Mesenchymal stem cell (in vitro differentiated cells and primary cell): ENCODE data around the gene BLTP3B.
A peak's percentile ranks its signal among the peaks of the same experiment; 100 is the strongest.

Source experiments
- DNase-seq: peaks from one replicate; pipeline ENCODE4 v3.0.0-alpha.2; 2013
- H2AFZ ChIP-seq: one replicate; pipeline ENCODE4 v1.6.1; 2013; ENCODE audit warnings: low read depth, mild to moderate bottlenecking, control low read depth, inconsistent platforms, low read length, moderate library complexity
- H2AK5ac ChIP-seq: 2 replicates; pipeline ENCODE4 v1.6.1; 2013; ENCODE audit warnings: low read length, moderate library complexity, mild to moderate bottlenecking, inconsistent platforms; ENCODE audit not compliant: severe bottlenecking
- H2BK120ac ChIP-seq: one replicate; pipeline ENCODE4 v1.6.1; 2013; ENCODE audit warnings: low read depth, mild to moderate bottlenecking, inconsistent platforms, low read length, moderate library complexity
- H2BK12ac ChIP-seq, 2 experiments: one replicate each; pipeline ENCODE4 v1.6.1; 2013; ENCODE audit warnings: inconsistent platforms in 2 of 2, low read length in 2 of 2, mild to moderate bottlenecking in 2 of 2, moderate library complexity in 2 of 2, control low read depth in 1 of 2
- H2BK15ac ChIP-seq: one replicate; pipeline ENCODE4 v1.6.1; 2013; ENCODE audit warnings: mild to moderate bottlenecking, low read depth, inconsistent platforms; ENCODE audit not compliant: poor library complexity, severe bottlenecking
- H2BK5ac ChIP-seq: 2 replicates; pipeline ENCODE4 v1.6.1; 2013; ENCODE audit warnings: low read depth, mild to moderate bottlenecking, low read length, control low read depth, inconsistent platforms; ENCODE audit not compliant: poor library complexity, severe bottlenecking
- H3K14ac ChIP-seq, 2 experiments: one replicate each; pipeline ENCODE4 v1.6.1; 2013; ENCODE audit warnings: inconsistent platforms in 2 of 2, low read length in 2 of 2, control low read depth in 1 of 2, mild to moderate bottlenecking in 1 of 2, moderate library complexity in 1 of 2
- H3K18ac ChIP-seq, 2 experiments: one replicate each; pipeline ENCODE4 v1.6.1; 2013; ENCODE audit warnings: inconsistent platforms in 2 of 2, low read length in 2 of 2, control low read depth in 1 of 2, low read depth in 1 of 2, mild to moderate bottlenecking in 1 of 2
- H3K23ac ChIP-seq, 2 experiments: one replicate each; pipeline ENCODE4 v1.6.1; 2013; ENCODE audit warnings: inconsistent platforms in 2 of 2, low read length in 2 of 2, mild to moderate bottlenecking in 2 of 2, moderate library complexity in 2 of 2, control low read depth in 1 of 2
- H3K27ac ChIP-seq: 2 replicates; pipeline ENCODE4 v1.5.1; 2013; ENCODE audit warnings: mild to moderate bottlenecking, moderate library complexity, low read length, control low read depth, inconsistent platforms; ENCODE audit not compliant: poor library complexity, severe bottlenecking
- H3K27me3 ChIP-seq, 2 experiments: 2 replicates each; pipeline versions ENCODE4 v1.6.1 to v1.7.0; 2013; ENCODE audit warnings: low read length in 2 of 2, mild to moderate bottlenecking in 2 of 2, moderate library complexity in 2 of 2, control low read depth in 1 of 2, inconsistent platforms in 1 of 2; ENCODE audit not compliant: control insufficient read depth in 1 of 2, insufficient read depth in 1 of 2
- H3K36me3 ChIP-seq, 2 experiments: 2 replicates each; pipeline versions ENCODE4 v1.6.1 to v1.7.0; 2013; ENCODE audit warnings: low read length in 2 of 2, control low read depth in 1 of 2, inconsistent platforms in 1 of 2, low read depth in 1 of 2, mild to moderate bottlenecking in 1 of 2; ENCODE audit not compliant: insufficient read depth in 2 of 2, control insufficient read depth in 1 of 2
- H3K4ac ChIP-seq, 2 experiments: one replicate each; pipeline ENCODE4 v1.6.1; 2013; ENCODE audit warnings: inconsistent platforms in 2 of 2, low read length in 2 of 2, mild to moderate bottlenecking in 2 of 2, moderate library complexity in 2 of 2, control low read depth in 1 of 2, low read depth in 1 of 2
- H3K4me1 ChIP-seq: 2 replicates; pipeline ENCODE4 v1.6.1; 2013; ENCODE audit warnings: low read depth, low read length, control low read depth; ENCODE audit not compliant: control insufficient read depth, insufficient read depth
- H3K4me2 ChIP-seq: 2 replicates; pipeline ENCODE4 v1.6.1; 2013; ENCODE audit warnings: low read length, mild to moderate bottlenecking, inconsistent platforms; ENCODE audit not compliant: poor library complexity, severe bottlenecking
- H3K4me3 ChIP-seq, 2 experiments: 2 replicates each; pipeline versions ENCODE4 v1.5.1 to v1.7.0; 2013; ENCODE audit warnings: low read length in 2 of 2, mild to moderate bottlenecking in 2 of 2, control low read depth in 1 of 2, low read depth in 1 of 2; ENCODE audit not compliant: insufficient read depth in 1 of 2
- H3K79me1 ChIP-seq: replicated peaks from 2 replicates; pipeline ENCODE4 v1.6.1; 2013; ENCODE audit warnings: mild to moderate bottlenecking, control low read depth, low read length, inconsistent platforms; ENCODE audit not compliant: poor library complexity, severe bottlenecking
- H3K9ac ChIP-seq: 2 replicates; pipeline ENCODE4 v1.7.0; 2013; ENCODE audit warnings: mild to moderate bottlenecking, low read length, moderate library complexity
- H3K9me3 ChIP-seq: 2 replicates; pipeline ENCODE4 v1.7.0; 2013; ENCODE audit warnings: mild to moderate bottlenecking, low read length; ENCODE audit not compliant: control insufficient read depth
- H4K8ac ChIP-seq: one replicate; pipeline ENCODE4 v1.6.1; 2013; ENCODE audit warnings: inconsistent platforms, mild to moderate bottlenecking, low read length, moderate library complexity
- H4K91ac ChIP-seq: one replicate; pipeline ENCODE4 v1.6.1; 2013; ENCODE audit warnings: mild to moderate bottlenecking, low read length, inconsistent platforms
- WGBS: methylation state at CpG from one replicate; pipeline ENCODE4 v1.1.7; 2013; ENCODE audit warnings: mixed read lengths; 5-methylcytosine and 5-hydroxymethylcytosine counted together

The BLTP3B gene

GRCh38 chr12:100138803-100139098, 3.9 kb downstream of the BLTP3B start:
- no peak overlapping the region for H4K91ac ChIP-seq
- H4K8ac ChIP-seq: peak overlapping the region; percentile 49
- no peak overlapping the region for H3K14ac ChIP-seq
- peak overlapping the region; percentile 8 for H3K9ac ChIP-seq
- H2BK12ac ChIP-seq: no peak overlapping the region
- no peaks in the 10 kb centered on the region for H3K9me3 ChIP-seq
- no peaks in the 10 kb centered on the region for H3K36me3 ChIP-seq
- no peaks in the 10 kb centered on the region for H3K27me3 ChIP-seq
- no peak for DNase-seq
- peak overlapping the region in 1 of 2 experiments; percentile 24 for H3K4me3 ChIP-seq
- WGBS: 94% methylated on average over 5 of the region's 5 CpGs
- peak overlapping the region in 1 of 2 experiments; percentile 11 for H3K18ac ChIP-seq
- H2BK120ac ChIP-seq: no peak overlapping the region
- H3K79me1 ChIP-seq: peaks cover 13% of the 10 kb centered on the region
- no peak overlapping the region for H3K4me2 ChIP-seq
- H2BK5ac ChIP-seq: no peak overlapping the region
- H3K27ac ChIP-seq: no peak overlapping the region
- no peak overlapping the region for H3K23ac ChIP-seq
- no peak overlapping the region for H2AFZ ChIP-seq
- H3K4me1 ChIP-seq: peaks cover 1% of the 10 kb centered on the region
- H2BK15ac ChIP-seq: no peak overlapping the region
- H2AK5ac ChIP-seq: no peak overlapping the region
- no peak overlapping the region for H3K4ac ChIP-seq

GRCh38 chr12:100138048-100138802, 4.4 kb downstream of the BLTP3B start:
- H2AFZ ChIP-seq: no peak overlapping the region
- H3K14ac ChIP-seq: no peak overlapping the region
- no peak overlapping the region for H2BK12ac ChIP-seq
- no peak overlapping the region for H2BK5ac ChIP-seq
- peaks cover 13% of the 10 kb centered on the region for H3K79me1 ChIP-seq
- H3K4me1 ChIP-seq: peaks cover 1% of the 10 kb centered on the region
- H3K9me3 ChIP-seq: no peaks in the 10 kb centered on the region
- H3K36me3 ChIP-seq: no peaks in the 10 kb centered on the region
- no peak overlapping the region for H3K4me2 ChIP-seq
- H4K91ac ChIP-seq: no peak overlapping the region
- no peak overlapping the region for H3K23ac ChIP-seq
- peak; percentile 43 for DNase-seq
- peak overlapping the region in 1 of 2 experiments; percentile 24 for H3K4me3 ChIP-seq
- no peak overlapping the region for H2AK5ac ChIP-seq
- H3K27me3 ChIP-seq: no peaks in the 10 kb centered on the region
- no peak overlapping the region for H2BK15ac ChIP-seq
- H3K9ac ChIP-seq: peak overlapping the region; percentile 8
- no peak overlapping the region for H3K4ac ChIP-seq
- peak overlapping the region in 1 of 2 experiments; percentile 11 for H3K18ac ChIP-seq
- peak overlapping the region; percentile 49 for H4K8ac ChIP-seq
- no peak overlapping the region for H3K27ac ChIP-seq
- H2BK120ac ChIP-seq: no peak overlapping the region
- WGBS: 47% methylated on average over 4 of the region's 6 CpGs

- H3K18ac ChIP-seq: no peak overlapping the region
- no peak overlapping the region for H2AK5ac ChIP-seq
- no peaks in the 10 kb centered on the region for H3K9me3 ChIP-seq
- 82% methylated on average over 1 of the region's 2 CpGs for WGBS
- H3K36me3 ChIP-seq: no peaks in the 10 kb centered on the region
- H3K23ac ChIP-seq: no peak overlapping the region
- no peak overlapping the region for H4K8ac ChIP-seq
- no peak overlapping the region for H3K27ac ChIP-seq
- no peak overlapping the region for H3K4ac ChIP-seq
- peaks cover 21% of the 10 kb centered on the region for H3K79me1 ChIP-seq
- DNase-seq: no peak
- no peak overlapping the region for H2AFZ ChIP-seq
- H4K91ac ChIP-seq: no peak overlapping the region
- H3K4me1 ChIP-seq: no peaks in the 10 kb centered on the region
- H3K4me3 ChIP-seq: no peak overlapping the region
- H2BK12ac ChIP-seq: no peak overlapping the region
- no peak overlapping the region for H3K4me2 ChIP-seq
- no peak overlapping the region for H2BK5ac ChIP-seq
- no peak overlapping the region for H2BK120ac ChIP-seq
- no peak overlapping the region for H3K14ac ChIP-seq
- H3K27me3 ChIP-seq: no peaks in the 10 kb centered on the region
- H2BK15ac ChIP-seq: no peak overlapping the region
- no peak overlapping the region for H3K9ac ChIP-seq
These were observed 9.5 kb downstream of the BLTP3B start for GRCh38 chr12:100133200-100133599.

- no peak overlapping the region for H3K14ac ChIP-seq
- no peak overlapping the region for H2AK5ac ChIP-seq
- H3K4me1 ChIP-seq: no peaks in the 10 kb centered on the region
- no peak overlapping the region for H4K91ac ChIP-seq
- peak; percentile 82 for DNase-seq
- H2AFZ ChIP-seq: no peak overlapping the region
- H3K79me1 ChIP-seq: peaks cover 26% of the 10 kb centered on the region
- peak overlapping the region in 1 of 2 experiments; percentile 29 for H2BK12ac ChIP-seq
- peak overlapping the region; percentile 37 for H4K8ac ChIP-seq
- no peak overlapping the region for H3K23ac ChIP-seq
- H2BK15ac ChIP-seq: no peak overlapping the region
- no CpG with 5 or more reads among the region's 1 CpG for whole genome bisulfite sequencing
- H3K27ac ChIP-seq: no peak overlapping the region
- H3K4ac ChIP-seq: no peak overlapping the region
- H2BK120ac ChIP-seq: no peak overlapping the region
- H3K27me3 ChIP-seq: no peaks in the 10 kb centered on the region
- peak overlapping the region in 1 of 2 experiments; percentile 50 for H3K4me3 ChIP-seq
- H3K36me3 ChIP-seq: no peaks in the 10 kb centered on the region
- H3K4me2 ChIP-seq: no peak overlapping the region
- no peak overlapping the region for H3K18ac ChIP-seq
- peak overlapping the region; percentile 65 for H3K9ac ChIP-seq
- no peak overlapping the region for H2BK5ac ChIP-seq
- H3K9me3 ChIP-seq: no peaks in the 10 kb centered on the region
These were observed 14.2 kb downstream of the BLTP3B start for GRCh38 chr12:100128512-100128908.
